ENCODE results near the gene MORF4L1. TPM values are rescaled to one million over a fixed set of nuclear protein-coding genes. Genes with fewer than 3 reads are reported as not detected.

MORF4L1 gene, protein sequence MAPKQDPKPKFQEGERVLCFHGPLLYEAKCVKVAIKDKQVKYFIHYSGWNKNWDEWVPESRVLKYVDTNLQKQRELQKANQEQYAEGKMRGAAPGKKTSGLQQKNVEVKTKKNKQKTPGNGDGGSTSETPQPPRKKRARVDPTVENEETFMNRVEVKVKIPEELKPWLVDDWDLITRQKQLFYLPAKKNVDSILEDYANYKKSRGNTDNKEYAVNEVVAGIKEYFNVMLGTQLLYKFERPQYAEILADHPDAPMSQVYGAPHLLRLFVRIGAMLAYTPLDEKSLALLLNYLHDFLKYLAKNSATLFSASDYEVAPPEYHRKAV
- 100 to 1,000 TPM; 691 to 792 (median 739) TPM for polyA plus RNA-seq (ENCODE audit: insufficient read length in 3 of 3)
- long read RNA-seq, donor 1, transcript MORF4L1-206 (6 exons, 1,074 nt) = minor isoform, 7 of 238 reads
- long read RNA-seq, donor 1, transcript MORF4L1-216 (5 exons, 448 nt) = minor isoform, 35 of 238 reads
- long read RNA-seq, donor 1, transcript MORF4L1-203 (12 exons, 1,880 nt) = major isoform, 110 of 238 reads
- long read RNA-seq, donor 1, partial matches to known transcripts = 81 of 238 reads
- long read RNA-seq, donor 1, other reads (novel, unspliced or antisense) = 0 of 238 reads
- long read RNA-seq, donor 2, transcript MORF4L1-216 (5 exons, 448 nt) = minor isoform, 27 of 166 reads
- long read RNA-seq, donor 2, transcript MORF4L1-203 (12 exons, 1,880 nt) = major isoform, 75 of 166 reads
- long read RNA-seq, donor 2, partial matches to known transcripts = 57 of 166 reads
- long read RNA-seq, donor 2, other reads (novel, unspliced or antisense) = 0 of 166 reads
- long read RNA-seq, donor 3, transcript MORF4L1-216 (5 exons, 448 nt) = minor isoform, 33 of 788 reads
- long read RNA-seq, donor 3, transcript MORF4L1-203 (12 exons, 1,880 nt) = major isoform, 225 of 788 reads
- long read RNA-seq, donor 3, partial matches to known transcripts = 503 of 788 reads
- long read RNA-seq, donor 3, other reads (novel, unspliced or antisense) = 22 of 788 reads
- long read RNA-seq, donor 4, transcript MORF4L1-204 (4 exons, 591 nt) = minor isoform, 5 of 164 reads
- long read RNA-seq, donor 4, transcript MORF4L1-203 (12 exons, 1,880 nt) = major isoform, 107 of 164 reads
- long read RNA-seq, donor 4, transcript MORF4L1-216 (5 exons, 448 nt) = minor isoform, 7 of 164 reads
- long read RNA-seq, donor 4, partial matches to known transcripts = 43 of 164 reads
- long read RNA-seq, donor 4, other reads (novel, unspliced or antisense) = 0 of 164 reads
- long read RNA-seq, donor 5 = 0 reads
- long read RNA-seq, donor 6, transcript MORF4L1-216 (5 exons, 448 nt) = minor isoform, 34 of 601 reads
- long read RNA-seq, donor 6, transcript MORF4L1-203 (12 exons, 1,880 nt) = major isoform, 128 of 601 reads
- long read RNA-seq, donor 6, transcript MORF4L1-204 (4 exons, 591 nt) = minor isoform, 8 of 601 reads
- long read RNA-seq, donor 6, partial matches to known transcripts = 424 of 601 reads
- long read RNA-seq, donor 6, other reads (novel, unspliced or antisense) = 0 of 601 reads
- long read RNA-seq, donor 7, transcript MORF4L1-203 (12 exons, 1,880 nt) = major isoform, 175 of 344 reads
- long read RNA-seq, donor 7, transcript MORF4L1-204 (4 exons, 591 nt) = minor isoform, 6 of 344 reads
- long read RNA-seq, donor 7, transcript MORF4L1-216 (5 exons, 448 nt) = minor isoform, 50 of 344 reads
- long read RNA-seq, donor 7, partial matches to known transcripts = 91 of 344 reads
- long read RNA-seq, donor 7, other reads (novel, unspliced or antisense) = 18 of 344 reads
- long read RNA-seq, donor 8 = 0 reads
- long read RNA-seq, donor 9, transcript MORF4L1-203 (12 exons, 1,880 nt) = major isoform, 171 of 488 reads
- long read RNA-seq, donor 9, transcript MORF4L1-216 (5 exons, 448 nt) = minor isoform, 15 of 488 reads
- long read RNA-seq, donor 9, partial matches to known transcripts = 293 of 488 reads
- long read RNA-seq, donor 9, other reads (novel, unspliced or antisense) = 0 of 488 reads
- long read RNA-seq, donor 10, transcript MORF4L1-216 (5 exons, 448 nt) = minor isoform, 36 of 301 reads
- long read RNA-seq, donor 10, transcript MORF4L1-203 (12 exons, 1,880 nt) = major isoform, 166 of 301 reads
- long read RNA-seq, donor 10, partial matches to known transcripts = 75 of 301 reads
- long read RNA-seq, donor 10, other reads (novel, unspliced or antisense) = 17 of 301 reads
- long read RNA-seq, donor 11, transcript MORF4L1-204 (4 exons, 591 nt) = minor isoform, 6 of 190 reads
- long read RNA-seq, donor 11, transcript MORF4L1-203 (12 exons, 1,880 nt) = major isoform, 122 of 190 reads
- long read RNA-seq, donor 11, transcript MORF4L1-216 (5 exons, 448 nt) = minor isoform, 17 of 190 reads
- long read RNA-seq, donor 11, partial matches to known transcripts = 35 of 190 reads
- long read RNA-seq, donor 11, other reads (novel, unspliced or antisense) = 5 of 190 reads
- long read RNA-seq, donor 12, transcript MORF4L1-216 (5 exons, 448 nt) = minor isoform, 14 of 118 reads
- long read RNA-seq, donor 12, transcript MORF4L1-203 (12 exons, 1,880 nt) = major isoform, 54 of 118 reads
- long read RNA-seq, donor 12, partial matches to known transcripts = 34 of 118 reads
- long read RNA-seq, donor 12, other reads (novel, unspliced or antisense) = 7 of 118 reads
- long read RNA-seq, donor 13 = 0 reads
- long read RNA-seq, donor 14, transcript MORF4L1-216 (5 exons, 448 nt) = minor isoform, 20 of 718 reads
- long read RNA-seq, donor 14, transcript MORF4L1-201 (13 exons, 2,359 nt) = minor isoform, 5 of 718 reads
- long read RNA-seq, donor 14, transcript MORF4L1-204 (4 exons, 591 nt) = minor isoform, 7 of 718 reads
- long read RNA-seq, donor 14, transcript MORF4L1-203 (12 exons, 1,880 nt) = major isoform, 149 of 718 reads
- long read RNA-seq, donor 14, partial matches to known transcripts = 516 of 718 reads
- long read RNA-seq, donor 14, other reads (novel, unspliced or antisense) = 17 of 718 reads
- long read RNA-seq, donor 15, transcript MORF4L1-216 (5 exons, 448 nt) = minor isoform, 7 of 77 reads
- long read RNA-seq, donor 15, transcript MORF4L1-203 (12 exons, 1,880 nt) = major isoform, 59 of 77 reads
- long read RNA-seq, donor 15, partial matches to known transcripts = 5 of 77 reads
- long read RNA-seq, donor 15, other reads (novel, unspliced or antisense) = 0 of 77 reads
- long read RNA-seq, donor 16, transcript MORF4L1-216 (5 exons, 448 nt) = minor isoform, 54 of 804 reads
- long read RNA-seq, donor 16, transcript MORF4L1-203 (12 exons, 1,880 nt) = major isoform, 487 of 804 reads
- long read RNA-seq, donor 16, transcript MORF4L1-201 (13 exons, 2,359 nt) = minor isoform, 11 of 804 reads
- long read RNA-seq, donor 16, transcript MORF4L1-206 (6 exons, 1,074 nt) = minor isoform, 5 of 804 reads
- long read RNA-seq, donor 16, partial matches to known transcripts = 178 of 804 reads
- long read RNA-seq, donor 16, other reads (novel, unspliced or antisense) = 65 of 804 reads

DNA sequence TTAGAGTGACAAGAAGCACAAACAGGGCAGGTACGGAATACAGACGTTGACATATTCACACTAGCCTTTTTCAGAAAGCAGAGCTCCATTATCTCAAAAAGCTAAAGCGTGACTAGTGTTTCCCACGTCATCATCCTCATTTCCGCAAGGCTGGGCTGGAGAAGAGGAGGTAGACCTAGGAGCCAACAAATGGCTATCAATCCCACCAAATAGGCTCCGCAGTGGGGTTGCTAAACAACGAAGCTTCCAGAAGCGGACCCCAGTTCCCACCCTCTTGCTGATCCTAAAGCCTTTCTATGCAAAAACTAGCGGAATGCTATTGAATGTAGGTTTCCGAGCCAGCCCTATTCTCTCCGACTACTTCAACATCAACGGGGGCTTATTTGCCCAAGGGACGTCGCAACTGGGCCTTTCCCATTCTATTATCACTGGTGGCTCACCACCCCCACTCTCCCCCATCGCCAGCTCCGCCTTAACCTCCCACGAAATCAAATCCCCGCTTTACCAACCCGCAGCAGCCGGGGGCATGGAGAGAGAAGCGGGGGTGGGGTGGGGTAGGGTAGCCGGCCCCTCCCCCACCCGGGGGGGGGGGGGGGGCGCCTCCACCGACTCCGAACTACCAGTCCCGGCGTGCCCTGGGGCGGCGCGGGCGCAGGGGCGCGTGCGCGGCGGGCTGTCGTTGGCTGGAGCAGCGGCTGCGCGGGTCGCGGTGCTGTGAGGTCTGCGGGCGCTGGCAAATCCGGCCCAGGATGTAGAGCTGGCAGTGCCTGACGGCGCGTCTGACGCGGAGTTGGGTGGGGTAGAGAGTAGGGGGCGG, at the start of gene MORF4L1:
MORF4L1 (plus strand) TSS at position 736 of the 817 bp plus-strand sequence. CDS start 128 bp downstream, outside the sequence.
- peak; percentile 83 to 97 (median 95) for DNase-seq (ENCODE audit: extremely low read depth in 1 of 11, low read depth in 9 of 11, low spot score in 4 of 11)

GRCh38 chr15:78828920-78829319, 43.8 kb upstream of the MORF4L1 start:
- no peak for DNase-seq (ENCODE audit: extremely low read depth in 1 of 11, low read depth in 9 of 11, low spot score in 4 of 11)

GRCh38 chr15:78830514-78831228, 42.0 kb upstream of the MORF4L1 start:
- DNase-seq (ENCODE audit: extremely low read depth in 1 of 11, low read depth in 9 of 11, low spot score in 4 of 11) = peak in 1 of 11 donors; percentile 33

GRCh38 chr15:78831229-78832207, 41.2 kb upstream of the MORF4L1 start:
- DNase-seq (ENCODE audit: extremely low read depth in 1 of 11, low read depth in 9 of 11, low spot score in 4 of 11) = no peak

GRCh38 chr15:78836333-78836732, 36.4 kb upstream of the MORF4L1 start:
- DNase-seq (ENCODE audit: extremely low read depth in 1 of 11, low read depth in 9 of 11, low spot score in 4 of 11) = no peak

GRCh38 chr15:78837131-78837530, 35.6 kb upstream of the MORF4L1 start:
- no peak for DNase-seq (ENCODE audit: extremely low read depth in 1 of 11, low read depth in 9 of 11, low spot score in 4 of 11)

DNA sequence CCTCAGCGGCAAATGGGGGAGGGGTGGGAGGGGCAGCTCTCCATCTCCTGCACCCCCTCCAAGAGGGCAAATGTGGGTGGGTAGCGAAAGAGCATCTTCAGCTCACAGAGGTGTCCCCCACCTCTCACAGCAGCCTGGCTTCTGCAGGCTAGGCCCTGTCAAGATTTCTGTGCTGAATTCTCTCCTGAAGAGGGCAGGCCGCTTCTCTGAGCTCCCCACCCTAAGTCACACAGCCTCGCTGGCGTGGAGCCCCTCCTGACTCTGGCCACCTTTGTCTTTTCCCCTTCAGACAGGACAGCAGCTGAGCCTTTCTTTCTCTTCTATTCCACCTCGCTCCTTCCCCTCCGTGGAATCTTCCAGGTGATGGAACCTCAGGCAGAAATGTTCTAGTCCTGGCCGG, 35.1 kb upstream of the MORF4L1 start:
- no peak for DNase-seq (ENCODE audit: extremely low read depth in 1 of 11, low read depth in 9 of 11, low spot score in 4 of 11)

GRCh38 chr15:78838489-78838888, 34.2 kb upstream of the MORF4L1 start:
- no peak for DNase-seq (ENCODE audit: extremely low read depth in 1 of 11, low read depth in 9 of 11, low spot score in 4 of 11)

DNA sequence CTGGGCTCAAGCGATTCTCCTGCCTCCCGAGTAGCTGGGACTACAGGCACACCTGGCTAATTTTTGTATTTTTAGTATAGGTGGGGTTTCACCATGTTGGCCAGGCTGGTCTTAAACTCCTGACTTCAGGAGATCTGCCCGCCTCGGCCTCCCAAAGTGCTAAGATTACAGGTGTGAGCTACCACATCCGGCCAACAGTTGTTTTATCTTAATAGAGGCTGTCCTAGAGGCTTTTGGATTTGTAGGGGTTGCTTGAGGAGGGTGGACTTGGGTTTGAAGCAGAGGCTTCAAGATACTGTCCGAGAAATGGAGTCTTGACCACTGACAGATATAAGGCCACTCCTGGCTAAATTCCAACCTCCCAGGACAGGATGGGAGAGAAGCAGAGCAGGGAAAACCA, 33.5 kb upstream of the MORF4L1 start:
- peak in 1 of 11 donors; percentile 43 for DNase-seq (ENCODE audit: extremely low read depth in 1 of 11, low read depth in 9 of 11, low spot score in 4 of 11)

DNA sequence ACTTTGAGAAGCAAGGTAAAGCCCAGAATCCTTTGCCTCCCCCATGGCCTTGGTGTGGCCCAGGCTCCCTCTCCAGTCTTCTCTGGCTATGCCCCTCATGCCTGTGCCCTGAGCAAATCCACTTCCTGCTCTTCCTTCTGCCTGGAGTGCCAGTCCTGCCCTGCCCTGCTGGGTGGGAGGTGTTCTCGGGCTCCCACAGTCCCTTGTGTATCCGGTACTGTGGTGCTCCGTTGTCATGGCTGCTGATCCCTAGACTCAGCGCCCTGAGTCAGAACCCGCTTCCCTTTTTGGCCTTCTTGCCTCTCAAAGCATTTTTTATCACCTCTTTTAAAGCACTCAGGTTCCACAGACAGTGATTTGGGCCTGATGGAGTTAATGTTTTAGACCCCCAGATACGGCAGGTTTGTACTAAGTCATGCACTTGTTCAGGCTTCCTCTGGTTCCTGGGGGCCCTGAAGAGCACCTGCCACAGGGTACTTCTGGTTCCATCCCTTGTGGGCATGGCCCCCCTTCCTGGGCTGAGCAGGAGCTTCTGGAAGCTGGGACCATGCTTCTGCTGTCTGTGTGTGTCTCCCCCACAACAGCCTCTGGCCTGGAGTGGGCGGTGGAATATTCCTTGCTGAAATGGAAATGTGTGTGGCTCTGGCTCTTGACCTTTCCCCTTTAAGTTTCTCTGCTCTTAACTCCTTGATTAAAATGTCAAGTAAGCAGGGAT, 31.9 kb upstream of the MORF4L1 start:
- DNase-seq (ENCODE audit: extremely low read depth in 1 of 11, low read depth in 9 of 11, low spot score in 4 of 11) = no peak

DNA sequence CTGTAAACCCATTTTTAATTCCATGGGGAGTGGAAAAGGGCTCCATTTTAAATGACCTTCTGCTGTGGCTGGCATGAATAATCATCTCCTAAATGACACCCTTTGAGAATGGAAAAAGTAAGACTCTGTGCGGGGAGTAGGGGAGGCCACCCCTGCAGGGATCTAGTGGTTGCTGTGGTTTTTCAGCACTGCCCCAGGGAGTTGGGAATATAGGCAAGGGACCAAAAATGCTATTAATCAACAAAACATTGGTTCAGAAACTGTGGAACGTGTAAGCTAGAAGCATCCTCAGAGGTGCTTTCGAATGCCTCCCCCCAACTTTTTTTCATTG, 31.3 kb upstream of the MORF4L1 start:
- no peak for DNase-seq (ENCODE audit: extremely low read depth in 1 of 11, low read depth in 9 of 11, low spot score in 4 of 11)

- DNase-seq (ENCODE audit: extremely low read depth in 1 of 11, low read depth in 9 of 11, low spot score in 4 of 11) = no peak
These were observed 30.8 kb upstream of the MORF4L1 start for GRCh38 chr15:78841891-78842290.
